MM.1S (cell line): ENCODE data around the gene NKIRAS1.

Source experiments
- CTCF ChIP-seq: fragments of 300-600 bp; sonication (generic); IDR thresholded peaks from 2 replicates; pipeline ENCODE4 v1.5.1; 2016; ENCODE audit warnings: antibody characterized with exemption, low read length, mixed read lengths
- EZH2 ChIP-seq: fragments of 300-600 bp; sonication (generic); optimal IDR thresholded peaks from 2 replicates; pipeline ENCODE3; 2017; ENCODE audit warnings: low read depth, mild to moderate bottlenecking, antibody characterized with exemption, low read length, mixed read lengths
- EZH2phosphoT487 ChIP-seq: fragments of 300-600 bp; sonication (generic); IDR thresholded peaks from 2 replicates; pipeline ENCODE4 v1.6.1; 2018; ENCODE audit warnings: antibody characterized with exemption, low read length

GRCh38 chr3:23885210-23885609 lies 31.6 kb downstream of the NKIRAS1 start:
- TF ChIP-seq EZH2 (no peak), CTCF (no peak), EZH2phosphoT487 (no peak)
